Activated CD4-positive, alpha-beta T cell treated with anti-CD3 and anti-CD28 coated beads, Interleukin-10, Interleukin-2, amounts not matched to agents 100 ng/mL and 50 ng/mL, durations not matched to agents 16 hours and 8 hours (primary cell): ENCODE measurements around the gene INTS6.
A peak's percentile ranks its signal among the peaks of the same experiment; 100 is the strongest.

Experiments
- DNase-seq: peaks from one replicate; pipeline ENCODE4 v3.0.0-alpha.2; 2020

Gene INTS6

DNA sequence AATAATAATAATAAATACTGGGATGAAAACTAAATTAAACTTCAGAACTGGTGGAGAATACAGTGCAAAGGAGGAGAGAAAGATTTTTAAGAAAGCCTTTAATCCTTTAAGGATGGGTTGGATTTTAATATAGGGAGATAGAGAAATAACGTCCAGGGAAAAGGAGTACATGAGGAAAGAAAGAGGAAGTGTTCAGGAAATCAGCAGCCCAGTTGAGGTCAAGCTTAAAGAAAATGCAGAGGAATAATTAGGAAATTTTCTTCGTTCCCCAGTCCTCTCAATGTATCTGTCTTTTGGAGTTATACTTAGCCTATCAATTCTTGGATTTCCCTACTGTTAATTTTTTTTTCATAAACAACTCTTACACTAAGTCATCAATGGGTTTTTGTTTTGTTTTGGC, 47.7 kb downstream of the INTS6 start:
- DNase-seq, result no peak

DNA sequence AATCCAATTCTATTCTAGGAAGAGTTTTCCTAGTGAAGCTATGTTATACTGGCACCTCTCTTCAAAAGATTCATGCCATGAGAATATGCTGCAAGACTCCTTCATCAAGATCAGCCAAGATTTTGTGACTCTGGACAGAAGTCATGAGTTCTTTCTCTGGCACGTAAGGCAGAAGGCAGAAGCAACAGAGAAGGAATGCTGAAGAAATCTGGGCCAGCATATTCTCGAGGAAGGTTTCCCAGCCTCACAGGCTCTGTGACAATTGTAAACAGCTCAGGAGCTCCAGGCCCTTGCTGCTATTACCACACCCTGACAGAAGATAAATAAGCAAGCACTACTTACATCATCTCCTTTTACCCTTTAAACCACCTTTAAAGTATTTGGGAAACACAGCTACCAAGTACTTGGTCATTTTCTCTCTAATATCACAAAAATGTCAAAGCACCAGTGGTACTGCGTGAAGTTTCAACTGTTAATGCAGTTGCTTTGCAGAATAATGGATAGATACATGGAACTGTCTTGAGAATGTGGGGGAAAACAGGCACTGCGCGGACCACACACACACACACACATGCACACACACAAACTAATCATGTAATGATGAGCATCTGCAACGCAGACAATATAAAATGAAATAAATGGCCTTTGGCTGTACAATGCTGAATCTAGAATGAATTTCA, 55.4 kb downstream of the INTS6 start:
- no peak for DNase-seq

DNA sequence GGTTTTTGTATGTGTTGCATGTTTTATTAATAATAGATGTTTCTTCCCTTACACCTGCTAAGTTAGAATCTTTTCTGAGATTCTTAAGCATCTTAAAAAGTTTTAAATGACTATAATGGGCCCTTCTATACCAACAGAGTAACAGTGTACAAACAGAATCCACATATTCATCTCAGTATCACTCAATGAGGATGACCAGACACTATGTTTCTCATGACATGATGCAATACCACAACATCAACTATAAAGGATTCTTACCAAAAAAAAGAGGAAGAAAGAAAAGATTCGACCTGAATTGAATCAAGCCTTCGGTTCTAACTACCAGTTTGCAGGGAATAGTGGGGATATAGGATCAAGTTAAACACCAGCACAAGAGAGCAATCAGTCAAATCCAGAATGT, 56.5 kb downstream of the INTS6 start:
- peak; percentile 30 for DNase-seq

GRCh38 chr13:51394724-51395123, 58.1 kb downstream of the INTS6 start:
- DNase-seq, result no peak

- peak; percentile 11 for DNase-seq
Measured at GRCh38 chr13:51385114-51385513, 67.7 kb downstream of the INTS6 start.

DNA sequence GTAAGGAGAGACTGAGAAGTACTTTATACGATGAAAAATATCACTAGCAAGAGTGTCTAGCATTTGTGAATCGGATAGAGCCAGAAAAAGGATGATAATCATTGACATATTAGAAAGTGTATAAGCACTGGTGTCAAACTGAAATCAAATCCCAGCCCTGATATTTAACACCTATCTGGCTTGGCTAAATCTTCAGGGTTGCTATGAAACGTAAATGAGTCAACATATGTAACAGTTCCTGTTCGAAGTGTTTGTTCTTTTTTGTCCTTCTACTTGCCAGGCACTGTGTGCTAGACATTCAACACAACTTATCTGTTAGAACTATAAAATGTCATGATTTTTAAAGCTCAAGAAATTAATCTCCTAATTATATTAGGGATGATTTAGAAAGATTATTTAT, 72.6 kb downstream of the INTS6 start:
- DNase-seq, result peak; percentile 7

GRCh38 chr13:51373451-51373850, 79.4 kb downstream of the INTS6 start:
- no peak for DNase-seq

DNA sequence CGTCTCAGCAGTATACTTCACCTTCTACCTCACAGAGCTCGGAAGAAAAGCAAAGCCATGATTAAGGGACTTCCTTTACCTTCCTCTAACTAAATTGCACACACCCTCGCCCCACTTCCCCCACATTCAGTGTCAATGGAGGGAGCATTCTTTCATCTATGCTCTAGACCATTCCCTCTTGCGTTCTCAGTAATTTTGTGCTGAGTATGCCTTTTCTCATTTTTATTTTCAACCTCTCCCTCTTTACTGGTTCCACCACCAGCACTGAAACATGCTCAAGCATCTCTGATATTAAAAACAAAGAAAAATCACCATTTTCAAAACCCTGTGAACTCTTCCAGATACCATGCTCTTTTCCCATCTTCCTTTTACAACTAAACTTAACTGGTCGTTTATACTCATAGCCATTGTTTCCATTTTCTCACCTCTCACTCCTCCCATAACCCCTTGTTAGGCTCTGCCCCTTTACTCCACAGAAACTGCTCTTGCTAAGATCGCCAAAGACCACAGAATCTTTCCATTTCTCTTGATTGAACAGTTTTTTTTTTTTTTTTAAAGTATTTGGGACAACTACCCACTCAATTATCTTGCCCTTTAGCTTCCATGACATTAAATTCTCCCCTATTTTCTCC, 81.0 kb downstream of the INTS6 start:
- DNase-seq, result no peak

- no peak for DNase-seq
Measured at GRCh38 chr13:51370811-51371210, 82.0 kb downstream of the INTS6 start.

DNA sequence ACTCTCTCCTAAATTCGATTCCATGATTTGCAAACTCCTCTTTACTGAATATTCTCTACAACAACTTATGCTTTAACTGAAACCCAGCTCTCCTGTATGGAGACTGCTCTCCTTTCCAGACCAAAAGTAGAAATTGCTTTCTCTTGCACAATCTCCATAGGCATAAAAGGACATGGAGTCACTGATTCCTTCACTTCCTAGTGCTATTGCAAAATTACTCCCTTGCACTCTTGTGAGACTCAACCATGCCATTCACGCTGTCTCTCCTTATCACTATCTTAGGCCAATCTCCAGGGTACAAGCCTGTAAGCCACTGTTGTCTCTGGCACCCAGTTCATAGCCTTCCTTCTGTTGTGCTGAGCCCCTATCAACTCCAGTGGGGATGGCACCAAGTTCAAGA, 82.7 kb downstream of the INTS6 start:
- no peak for DNase-seq

- DNase-seq, result no peak
Measured at GRCh38 chr13:51364404-51365008, 88.3 kb downstream of the INTS6 start.

- no peak for DNase-seq
Measured at GRCh38 chr13:51363625-51364024, 89.2 kb downstream of the INTS6 start.

DNA sequence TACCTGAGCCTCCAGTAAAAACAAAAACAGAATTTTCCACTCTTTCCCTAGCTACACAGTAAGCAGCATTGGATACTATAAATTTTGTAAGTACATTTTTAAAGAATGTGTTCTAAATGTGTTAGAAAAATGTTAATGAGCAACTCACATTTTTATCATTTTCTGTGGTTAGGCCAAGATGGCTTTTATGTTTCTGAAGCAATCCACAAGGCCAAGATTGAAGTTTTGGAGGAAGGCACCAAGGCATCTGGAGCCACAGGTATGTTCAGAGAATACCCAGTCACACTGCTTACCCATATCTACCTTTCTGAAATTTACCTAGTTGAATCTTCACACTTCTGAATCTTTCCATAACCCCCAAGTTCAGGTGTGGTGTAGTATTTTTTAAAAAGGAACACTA, 91.7 kb downstream of the INTS6 start:
- DNase-seq, result no peak

GRCh38 chr13:51360489-51360888, 92.3 kb downstream of the INTS6 start:
- DNase-seq, result no peak

DNA sequence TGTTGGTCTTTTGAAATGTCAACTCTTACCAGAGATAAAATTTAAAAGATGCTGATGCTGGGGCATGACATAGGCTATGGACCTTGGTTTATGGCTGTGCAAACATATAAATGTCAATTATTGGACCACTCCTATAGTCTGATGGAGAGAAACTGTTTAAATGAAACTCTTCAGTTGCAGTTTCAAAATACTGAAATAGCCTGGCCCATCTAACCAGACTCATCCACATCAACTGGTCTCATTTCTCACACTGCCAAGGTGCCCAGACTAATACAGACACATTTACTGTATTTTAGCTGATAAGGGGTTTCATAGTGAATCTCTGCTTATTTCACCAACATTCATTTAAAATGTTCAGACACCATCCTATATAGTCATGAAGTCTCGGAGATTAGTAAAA, 93.5 kb downstream of the INTS6 start:
- no peak for DNase-seq

GRCh38 chr13:51357928-51358595, 94.8 kb downstream of the INTS6 start:
- no peak for DNase-seq

- DNase-seq, result no peak
Measured at GRCh38 chr13:51355217-51355616, 97.6 kb downstream of the INTS6 start.

- no peak for DNase-seq
Measured at GRCh38 chr13:51349016-51349415, 103.8 kb downstream of the INTS6 start.

DNA sequence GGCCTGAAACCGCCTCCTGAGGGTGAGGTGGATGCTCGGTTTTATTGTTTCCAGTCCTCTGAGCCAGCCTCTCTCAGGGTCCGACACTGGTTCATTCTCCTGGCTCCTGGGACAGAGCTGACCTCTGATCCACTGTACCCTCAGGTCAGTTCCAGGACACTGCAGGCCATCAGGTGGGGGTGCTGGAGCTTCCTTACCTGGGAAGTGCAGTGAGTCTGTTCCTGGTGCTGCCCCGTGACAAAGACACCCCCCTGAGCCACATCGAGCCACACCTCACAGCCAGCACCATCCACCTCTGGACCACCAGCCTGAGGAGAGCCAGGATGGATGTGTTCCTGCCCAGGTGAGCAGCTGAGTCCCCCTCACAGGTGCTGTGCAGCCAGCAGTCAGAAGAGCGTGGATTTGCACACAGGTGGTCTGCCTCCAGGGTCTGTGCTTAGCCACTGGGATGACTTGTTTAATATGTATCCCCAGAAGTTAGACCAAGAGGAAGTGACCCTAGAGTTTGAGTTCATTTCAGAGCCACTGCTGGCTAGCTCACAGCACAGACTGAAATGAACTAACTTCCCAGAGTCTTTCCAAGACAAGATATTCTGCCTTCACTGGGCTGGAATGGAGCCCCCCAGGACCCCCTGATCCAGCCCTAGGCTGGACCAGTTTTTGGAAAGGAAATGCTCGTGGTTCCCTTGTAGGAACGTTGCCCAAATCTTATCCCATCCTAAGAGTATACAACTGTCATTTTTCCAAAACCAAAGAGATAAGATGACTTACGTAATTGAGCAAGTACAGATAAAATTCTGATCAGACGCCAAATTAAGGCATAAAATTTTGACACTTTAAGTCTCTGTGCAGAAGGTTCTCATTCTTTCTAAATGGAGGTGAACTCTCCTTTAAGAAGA, 104.5 kb downstream of the INTS6 start:
- DNase-seq, result no peak

DNA sequence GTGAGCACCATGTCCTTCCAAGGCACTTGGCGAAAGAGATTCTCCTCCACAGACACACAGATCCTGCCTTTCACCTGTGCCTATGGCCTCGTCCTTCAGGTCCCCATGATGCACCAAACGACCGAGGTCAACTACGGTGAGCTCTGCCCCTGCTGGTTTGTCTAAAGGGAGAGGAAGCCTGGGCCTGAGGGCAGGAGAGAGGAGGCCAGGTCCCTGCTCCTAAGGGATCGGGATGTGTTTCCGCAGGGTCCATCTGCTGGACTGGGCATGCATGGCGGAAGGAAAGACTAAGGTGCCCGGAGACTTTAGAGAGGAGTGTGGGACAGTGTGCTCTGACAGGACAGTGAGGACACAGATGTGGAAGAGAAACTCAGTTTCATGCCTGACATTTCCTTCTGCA, 105.7 kb downstream of the INTS6 start:
- no peak for DNase-seq

- DNase-seq, result no peak
Measured at GRCh38 chr13:51346397-51346796, 106.4 kb downstream of the INTS6 start.

GRCh38 chr13:51343475-51343874, 109.4 kb downstream of the INTS6 start:
- DNase-seq, result no peak

GRCh38 chr13:51342706-51343105, 110.1 kb downstream of the INTS6 start:
- no peak for DNase-seq
